Panc1 (cell line): Measurements from ENCODE around the gene GSTO2. TPM values are rescaled to one million over a fixed set of nuclear protein-coding genes. Genes with fewer than 3 reads are reported as not detected.

ENCODE experiments used
- ATAC-seq: fragments of 200-7000 bp; cut with Tn5 transposase; 2 replicates; pipeline ENCODE4 v1.9.1; 2020; ENCODE audit warnings: mild to moderate bottlenecking, moderate library complexity
- BruUV-seq: library from RNA; stranded (reverse); fragments of 400-500 nt; replicated peaks from 2 replicates; lab custom pipeline; 2021; lab: Mats Ljungman, UMichigan
- CTCF ChIA-PET: fragments of 300-600 bp; sonication (Branson Sonifier 250); formaldehyde crosslinking; loops from one replicate; lab custom pipeline; 2022; ENCODE audit warnings: antibody characterized with exemption; lab: Charles Lee
- POLR2A ChIA-PET: fragments of 300-600 bp; sonication (Branson Sonifier 250); formaldehyde crosslinking; loops from one replicate; lab custom pipeline; 2022; ENCODE audit warnings: antibody characterized with exemption; lab: Charles Lee
- DNase-seq: peaks from one replicate; pipeline ENCODE4 v3.0.0-alpha.2; 2010; ENCODE audit warnings: low read depth, low spot score
- H3K27ac ChIP-seq: 2 replicates; pipeline ENCODE4 v1.5.1; 2011; ENCODE audit warnings: mild to moderate bottlenecking, low read length, inconsistent platforms
- H3K27me3 ChIP-seq: fragments of 200-500 bp; sonication (Bioruptor generic); 2 replicates; pipeline ENCODE4 v1.6.0; 2014; ENCODE audit warnings: low read length, inconsistent platforms; ENCODE audit not compliant: control insufficient read depth, insufficient read depth
- H3K36me3 ChIP-seq: fragments of 200-500 bp; sonication (Bioruptor generic); 2 replicates; pipeline ENCODE4 v1.5.1; 2014; ENCODE audit warnings: inconsistent platforms, mild to moderate bottlenecking, low read length, moderate library complexity; ENCODE audit not compliant: control insufficient read depth, insufficient read depth
- H3K4me1 ChIP-seq: 2 replicates; pipeline ENCODE4 v1.5.1; 2011; ENCODE audit warnings: inconsistent platforms, mild to moderate bottlenecking, low read length, moderate library complexity; ENCODE audit not compliant: control insufficient read depth, insufficient read depth
- H3K4me3 ChIP-seq, 2 experiments: 2 replicates each; pipeline ENCODE4 v1.5.1; 2011 to 2012; ENCODE audit warnings: low read depth in 2 of 2, low read length in 2 of 2, mild to moderate bottlenecking in 2 of 2, inconsistent platforms in 1 of 2, moderate library complexity in 1 of 2
- H3K9me3 ChIP-seq: fragments of 200-500 bp; sonication (Bioruptor generic); 2 replicates; pipeline ENCODE4 v1.5.1; 2014; ENCODE audit warnings: low read depth, mild to moderate bottlenecking, inconsistent platforms, low read length, moderate library complexity; ENCODE audit not compliant: control insufficient read depth, insufficient read depth
- CTCF ChIP-seq: fragments of 450-650 bp; IDR thresholded peaks from 2 replicates; pipeline ENCODE4 v1.5.1; 2017; ENCODE audit warnings: mild to moderate bottlenecking
- POLR2AphosphoS5 ChIP-seq: IDR thresholded peaks from 2 replicates; pipeline ENCODE4 v1.6.1; 2012; ENCODE audit warnings: mild to moderate bottlenecking, low read depth, low read length, moderate library complexity
- REST ChIP-seq, 2 experiments: IDR thresholded peaks; 2 replicates each; pipeline ENCODE4 v1.6.1; 2011 to 2012; ENCODE audit warnings: low read depth in 2 of 2, control low read depth in 1 of 2, low read length in 1 of 2, mild to moderate bottlenecking in 1 of 2, moderate library complexity in 1 of 2; ENCODE audit not compliant: insufficient read depth in 1 of 2
- SIN3A ChIP-seq: IDR thresholded peaks from 2 replicates; pipeline ENCODE4 v1.6.1; 2012; ENCODE audit warnings: low read depth, mild to moderate bottlenecking, low read length, moderate library complexity, borderline replicate concordance; ENCODE audit not compliant: insufficient read depth
- TCF7L2 ChIP-seq: IDR thresholded peaks from 2 replicates; pipeline ENCODE4 v1.6.1; 2011; ENCODE audit warnings: mild to moderate bottlenecking, low read depth, low read length, inconsistent platforms
- in situ Hi-C: cut with HindIII; loops from 2 replicates; pipeline ENCODE4 v1.10.0; 2016; ENCODE audit warnings: low sequenced_read_pairs, low pct_unique_long_range_greater_than_20kb
- intact Hi-C: fragments of 100-400 bp; cut with micrococcal nuclease; formaldehyde crosslinking; loops from one replicate; pipeline ENCODE4 v1.10.0; 2022; ENCODE audit not compliant: unreplicated experiment
- total RNA-seq: library from RNA; stranded (reverse); gene quantifications from one replicate; pipeline ENCODE4 v1.2.1, GENCODE V29; 2021; ENCODE audit not compliant: unreplicated experiment

Gene GSTO2
- total RNA-seq, 1 experiment from 2014 or later = 28.5 TPM

GRCh38 chr10:104321226-104321625 lies 52.2 kb downstream of the GSTO2 start:
- in situ Hi-C loops (no loop called here), intact Hi-C loops (no loop called here)
- Histone ChIP-seq H3K36me3 (no peaks in the 10 kb centered on the region), H3K4me1 (peaks cover 83% of the 10 kb centered on the region), H3K4me3 (no peak overlapping the region), H3K27ac (peak overlapping the region; percentile 60), H3K27me3 (no peaks in the 10 kb centered on the region), H3K9me3 (no peaks in the 10 kb centered on the region)
- POLR2A ChIA-PET = no interaction called here
- CTCF ChIA-PET = interaction anchor here (0.6 to 1.2 kb wide), 3 partner anchors 17 to 50 kb away, joined by 3 to 9 read pairs (median 3); partner anchors contain the start of gene ITPRIP
- BruUV-seq = no TSS peak
- no peak for TF ChIP-seq SIN3A
- TF ChIP-seq CTCF = no peak
- no peak for TF ChIP-seq POLR2AphosphoS5
- TF ChIP-seq REST (IDR thresholded peaks at IDR 0.05; ENCODE audit: insufficient read depth in 1 of 2, low read depth in 2 of 2, low read length in 1 of 2) = no peak
- TF ChIP-seq TCF7L2 = no peak
- DNase-seq (no peak), ATAC-seq (no peak)

- H3K4me1 ChIP-seq = peaks cover 90% of the 10 kb centered on the region
- no peak overlapping the region for H3K4me3 ChIP-seq
- no peak for ATAC-seq
- DNase-seq = no peak
- H3K27ac ChIP-seq = peak overlapping the region; percentile 60
- BruUV-seq = no TSS peak
- H3K36me3 ChIP-seq = no peaks in the 10 kb centered on the region
- H3K9me3 ChIP-seq = no peaks in the 10 kb centered on the region
- TF ChIP-seq SIN3A (no peak), CTCF (no peak), TCF7L2 (no peak), POLR2AphosphoS5 (no peak), REST (IDR thresholded peaks at IDR 0.05; ENCODE audit: insufficient read depth in 1 of 2, low read depth in 2 of 2, low read length in 1 of 2) (no peak)
- ChIA-PET CTCF (interaction anchor here (0.6 to 1.2 kb wide), 4 partner anchors 16 to 434 kb away, joined by 3 to 9 read pairs (median 6); partner anchors contain the start of gene ITPRIP), POLR2A (no interaction called here)
- in situ Hi-C loops = no loop called here
- intact Hi-C loops = no loop called here
- H3K27me3 ChIP-seq = no peaks in the 10 kb centered on the region
Observed at GRCh38 chr10:104321725-104322415, 52.9 kb downstream of the GSTO2 start.
